GM18511 (cell line): ENCODE measurements around the gene PHETA2.

ENCODE experiments used
- ATAC-seq: cut with Tn5 transposase; IDR thresholded peaks from one replicate; pipeline ENCODE4 v1.9.1; 2021; ENCODE audit warnings: mild to moderate bottlenecking, moderate library complexity; ENCODE audit not compliant: unreplicated experiment

The PHETA2 gene, protein sequence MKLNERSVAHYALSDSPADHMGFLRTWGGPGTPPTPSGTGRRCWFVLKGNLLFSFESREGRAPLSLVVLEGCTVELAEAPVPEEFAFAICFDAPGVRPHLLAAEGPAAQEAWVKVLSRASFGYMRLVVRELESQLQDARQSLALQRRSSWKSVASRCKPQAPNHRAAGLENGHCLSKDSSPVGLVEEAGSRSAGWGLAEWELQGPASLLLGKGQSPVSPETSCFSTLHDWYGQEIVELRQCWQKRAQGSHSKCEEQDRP

DNA sequence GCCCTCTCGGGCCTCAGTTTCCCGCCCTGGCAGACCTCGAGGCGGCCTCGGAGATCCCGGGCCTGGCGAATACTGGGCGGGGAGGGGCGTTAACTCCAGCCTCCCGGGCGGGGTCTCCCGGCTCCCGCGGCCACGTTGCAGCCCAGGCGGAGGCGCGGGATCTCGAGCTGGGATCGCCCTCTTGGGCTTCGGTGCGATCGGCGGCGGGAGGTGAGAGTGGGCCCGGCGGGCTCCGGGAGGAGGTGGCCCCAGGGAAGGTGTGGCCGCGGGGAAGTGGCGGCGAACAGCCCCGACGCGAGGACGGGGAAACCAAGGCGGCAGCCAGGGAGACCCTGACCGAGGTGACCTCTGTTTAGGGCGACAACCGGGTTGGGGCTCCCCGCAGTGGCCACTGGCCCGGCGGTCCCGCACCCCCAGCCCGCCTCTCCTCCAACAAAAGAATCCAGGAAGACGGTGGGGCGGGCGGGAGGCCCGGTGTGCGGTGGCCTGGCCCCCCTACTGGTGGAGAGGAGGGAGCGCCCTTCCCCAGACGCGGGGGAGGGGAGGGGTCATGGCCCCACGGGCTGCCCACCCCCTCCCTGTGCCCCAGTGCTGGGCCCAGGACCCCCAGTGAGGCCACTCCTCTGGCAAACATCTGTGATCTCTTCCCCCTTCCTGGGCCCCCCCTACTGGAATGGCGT lies at the start of gene PHETA2:
PHETA2 (plus strand) TSS at position 117 of the 680 bp plus-strand sequence. CDS start 3,046 bp downstream, outside the sequence.
- no peak for ATAC-seq

DNA sequence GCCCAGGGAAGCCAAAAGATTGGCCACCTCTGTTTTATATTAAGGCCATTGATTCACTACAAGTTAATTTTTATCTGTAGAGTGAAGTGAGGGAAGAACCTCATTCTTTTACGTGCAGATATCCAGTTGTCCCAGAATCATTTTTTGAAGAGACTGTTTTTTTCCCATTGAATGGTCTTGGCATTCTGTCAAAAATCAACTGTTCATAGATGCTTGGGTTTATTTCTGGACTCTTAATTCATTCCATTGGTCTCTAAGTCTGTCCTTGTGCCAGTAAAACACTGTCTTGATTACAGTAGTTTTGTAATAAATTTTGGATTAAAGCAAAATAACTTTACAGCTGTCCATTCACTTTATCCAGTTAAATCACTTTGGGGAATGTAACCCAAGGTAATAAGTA lies 48.6 kb upstream of the PHETA2 start:
- no peak for ATAC-seq

DNA sequence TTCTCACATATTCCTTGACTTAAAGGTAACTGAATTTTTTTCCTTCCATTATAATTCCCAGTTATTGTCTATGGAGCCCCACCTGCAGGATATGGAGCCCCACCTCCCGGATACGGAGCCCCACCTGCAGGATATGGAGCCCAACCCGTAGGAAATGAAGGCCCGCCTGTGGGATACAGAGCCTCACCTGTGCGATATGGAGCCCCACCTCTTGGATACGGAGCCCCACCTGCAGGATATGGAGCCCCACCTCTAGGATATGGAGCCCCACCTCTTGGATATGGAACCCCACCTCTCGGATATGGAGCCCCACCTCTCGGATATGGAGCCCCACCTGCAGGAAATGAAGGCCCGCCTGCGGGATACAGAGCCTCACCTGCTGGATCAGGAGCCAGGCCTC lies 47.3 kb upstream of the PHETA2 start:
- no peak for ATAC-seq

DNA sequence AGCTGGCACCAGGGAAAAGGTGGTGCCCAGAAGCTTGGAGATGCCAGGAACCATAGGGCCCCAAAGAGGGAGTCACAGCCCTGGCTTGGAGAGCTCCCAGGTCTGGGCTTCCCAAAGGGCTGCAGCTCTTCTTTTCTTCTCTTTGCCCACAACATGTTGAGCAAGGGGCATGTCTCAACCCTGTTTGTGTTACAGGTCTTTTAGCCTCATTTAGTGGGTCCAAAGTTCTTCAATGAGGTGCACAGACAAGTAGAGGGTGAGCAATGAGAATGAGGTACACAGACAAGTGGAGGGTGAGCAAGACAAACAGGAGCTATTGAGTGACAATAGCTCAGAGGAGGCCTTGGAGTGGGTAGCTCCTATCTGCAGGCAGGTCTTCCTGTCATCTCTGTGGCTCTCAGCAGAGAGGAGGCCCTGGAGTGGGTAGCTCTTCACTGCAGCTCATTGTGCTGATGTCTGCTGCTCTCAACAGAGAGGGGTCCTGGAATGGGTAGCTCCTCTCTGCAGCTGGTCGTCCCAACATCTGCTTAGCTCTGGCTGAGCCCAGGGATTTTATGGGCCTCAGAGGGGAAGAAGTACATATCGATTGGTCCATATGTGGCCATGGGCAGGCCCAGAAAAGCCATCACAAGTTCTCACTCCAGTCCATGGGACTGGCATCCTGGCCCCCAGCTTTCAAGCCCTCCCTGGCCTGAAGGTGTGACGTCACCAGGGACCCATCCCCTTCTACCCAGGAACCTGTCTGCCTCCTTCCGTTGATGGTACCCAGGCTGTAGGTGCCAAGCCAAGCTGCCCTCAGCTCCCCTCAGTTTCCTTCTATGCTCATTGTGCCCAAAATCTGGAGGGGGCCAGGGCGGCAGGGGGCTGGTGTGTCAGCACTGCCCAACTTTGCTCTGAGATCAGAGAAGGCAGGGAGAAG lies 40.5 kb upstream of the PHETA2 start:
- no peak for ATAC-seq

DNA sequence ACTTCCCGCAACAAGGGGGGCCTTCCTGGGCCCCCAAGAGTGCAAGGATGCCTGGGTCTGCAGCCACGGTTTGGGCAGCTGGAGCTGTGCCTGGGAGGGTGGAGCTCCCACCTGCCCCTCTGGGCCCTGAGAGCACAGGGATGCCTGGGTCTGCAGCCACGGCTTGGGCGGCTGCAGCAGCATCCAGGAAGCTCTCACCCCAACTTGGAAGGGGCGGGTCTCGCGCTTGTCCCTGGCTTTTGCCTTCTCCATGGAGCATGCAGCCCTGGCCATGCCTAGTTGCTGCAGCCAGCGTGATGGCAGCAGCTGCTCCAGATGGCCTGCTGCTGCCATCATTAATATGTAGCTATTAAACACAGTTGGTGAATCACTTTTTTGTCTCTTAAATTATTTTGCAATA lies 38.8 kb upstream of the PHETA2 start:
- no peak for ATAC-seq

DNA sequence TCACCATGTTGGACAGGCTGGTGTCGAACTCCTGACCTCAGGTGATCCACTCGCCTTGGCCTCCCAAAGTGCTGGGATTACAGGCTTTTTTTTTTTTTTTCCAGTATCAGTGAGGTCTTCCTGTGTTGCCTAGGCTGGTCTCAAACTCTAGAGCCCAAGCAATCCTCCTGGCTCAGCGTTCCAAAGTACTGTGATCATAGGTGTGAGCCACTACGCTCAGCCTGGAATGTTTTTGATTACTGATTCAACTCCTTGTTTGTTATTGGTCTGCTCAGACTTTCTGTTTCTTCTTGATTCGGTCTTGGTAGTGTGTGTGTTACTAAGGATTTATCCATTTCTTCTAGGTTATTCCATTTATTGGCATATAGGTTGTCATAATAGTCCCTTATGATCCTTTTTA lies 34.8 kb upstream of the PHETA2 start:
- ATAC-seq, result no peak

DNA sequence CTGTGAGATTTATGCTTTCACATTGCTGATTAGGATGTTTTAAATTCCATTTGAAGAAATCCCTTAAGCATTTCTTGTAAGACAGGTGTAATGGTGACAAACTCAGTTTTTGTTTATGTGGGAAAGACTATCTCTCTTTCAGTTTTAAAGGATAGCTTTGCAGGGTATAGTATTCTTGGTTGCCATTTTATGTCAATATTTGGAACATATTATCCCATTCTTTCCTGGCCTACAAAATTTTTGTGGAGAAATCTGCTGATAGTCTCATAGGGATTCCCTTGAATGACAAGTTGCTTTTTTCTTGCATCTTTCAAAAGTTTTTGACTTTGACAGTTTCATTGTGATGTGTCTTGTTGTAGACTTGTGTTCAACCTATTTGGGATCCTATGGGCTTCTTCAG lies 32.3 kb upstream of the PHETA2 start:
- ATAC-seq, result no peak

DNA sequence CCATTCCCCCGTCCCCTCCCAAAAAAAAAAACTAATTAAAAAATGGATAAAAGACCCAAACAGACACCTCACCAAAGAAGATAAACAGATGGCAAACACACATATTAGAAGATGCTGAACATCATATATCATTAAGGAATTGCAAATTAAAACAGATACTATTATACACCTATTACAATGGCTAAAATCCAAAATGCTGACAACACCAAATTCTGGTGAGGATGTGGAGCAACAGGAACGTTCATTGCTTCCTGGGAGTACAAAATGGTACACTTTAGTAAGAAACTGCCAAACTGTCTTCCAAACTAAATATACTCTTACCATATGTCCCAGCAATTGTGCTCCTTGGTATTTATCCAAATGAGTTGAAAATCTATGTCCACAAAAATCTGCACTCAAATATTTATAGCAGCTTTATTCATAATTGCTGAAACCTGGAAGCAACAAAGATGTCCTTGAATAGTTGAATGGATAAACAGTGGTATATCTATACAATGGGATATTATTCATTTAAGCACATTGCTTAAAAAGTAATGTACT lies 23.3 kb upstream of the PHETA2 start:
- no peak for ATAC-seq

DNA sequence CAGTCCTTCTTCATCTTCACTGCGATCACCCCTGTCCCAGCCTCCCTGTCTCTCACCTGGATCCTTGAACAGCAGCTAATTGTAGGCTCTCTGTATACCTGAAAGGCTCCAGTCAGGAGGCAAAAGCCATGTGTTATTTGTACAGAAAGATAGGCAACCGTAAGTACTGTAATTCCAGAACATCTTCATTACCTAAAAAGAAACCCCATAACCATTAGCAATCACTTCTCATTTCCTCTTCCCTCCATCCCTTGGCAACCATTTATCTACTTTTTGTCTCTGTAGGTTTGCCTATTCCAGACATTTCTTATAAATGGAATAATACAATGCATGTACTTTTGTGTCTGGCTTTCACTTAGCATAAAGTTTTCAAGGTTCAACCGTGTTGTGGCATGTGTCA lies 21.3 kb upstream of the PHETA2 start:
- ATAC-seq, result no peak

DNA sequence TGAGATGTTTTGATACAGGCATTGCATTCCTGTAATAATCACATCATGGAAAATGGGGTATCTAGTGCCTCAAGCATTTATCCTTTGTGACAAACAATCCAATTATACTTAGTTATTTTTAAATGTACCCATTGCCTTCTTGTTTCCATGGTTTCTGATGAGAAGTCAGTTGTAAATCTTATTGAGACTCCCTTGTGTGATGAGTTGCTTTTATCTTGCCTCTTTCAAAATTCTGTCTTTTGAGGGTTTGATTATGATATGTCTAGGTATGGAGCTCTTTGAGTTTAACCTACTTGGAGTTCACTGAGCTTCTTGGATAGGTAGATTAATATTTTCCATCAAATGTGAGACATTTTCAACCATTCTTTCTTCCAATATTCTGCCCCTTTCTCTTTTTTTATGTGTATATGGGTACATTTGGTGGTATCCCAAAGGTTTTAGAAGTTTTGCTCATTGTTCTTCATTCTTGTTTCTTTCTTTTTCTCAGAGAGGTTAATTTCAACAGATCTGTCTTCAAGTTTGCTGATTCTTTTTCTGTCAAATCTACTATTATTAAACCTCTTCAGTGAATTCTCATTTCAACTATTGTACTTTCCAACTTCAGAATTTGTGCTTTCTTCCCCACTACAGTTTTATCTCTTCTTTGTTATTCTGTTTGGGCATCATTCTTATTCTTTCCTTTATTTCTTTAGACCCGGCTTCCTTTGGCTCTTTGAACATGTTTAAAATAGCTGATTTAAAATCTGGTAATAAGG lies 17.1 kb upstream of the PHETA2 start:
- no peak for ATAC-seq

DNA sequence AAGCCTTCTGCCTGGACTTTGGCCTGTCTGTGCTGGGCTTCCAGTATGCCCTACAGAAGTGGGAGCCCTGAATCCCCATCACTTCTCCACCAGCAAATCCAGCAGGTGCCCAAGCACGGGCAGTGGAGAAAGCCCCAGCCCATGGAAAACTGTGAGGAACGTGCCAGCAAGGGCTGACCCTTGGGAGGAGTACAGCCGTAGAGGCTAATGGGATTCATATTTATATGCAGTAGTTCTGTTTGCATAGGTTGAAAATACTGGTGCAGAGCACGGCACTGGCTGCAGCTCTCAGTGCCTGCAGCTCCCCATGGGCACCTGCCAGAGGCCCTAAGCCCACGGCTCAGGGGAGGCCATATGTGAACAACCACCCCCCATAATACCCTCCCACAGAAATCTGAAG lies 13.6 kb upstream of the PHETA2 start:
- no peak for ATAC-seq

DNA sequence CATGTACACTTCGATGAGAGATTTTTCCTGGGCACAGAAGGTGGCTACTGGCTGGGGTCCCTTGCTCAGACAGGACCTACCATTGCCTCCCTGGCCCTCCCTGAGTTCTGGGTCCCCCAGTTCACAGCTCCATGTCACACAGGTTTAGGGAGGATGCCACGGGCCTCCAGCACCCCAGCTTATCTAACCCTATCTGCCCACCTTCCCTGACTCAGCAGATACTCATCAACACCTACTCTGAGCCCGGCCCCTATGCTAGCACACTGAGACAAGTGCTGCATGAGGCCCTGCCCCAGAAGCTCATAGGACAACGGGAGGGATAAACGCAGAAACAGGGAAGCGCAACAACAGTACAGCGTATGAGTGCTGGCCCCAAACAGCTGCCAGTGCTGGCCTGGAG lies 13.0 kb upstream of the PHETA2 start:
- ATAC-seq, result no peak

DNA sequence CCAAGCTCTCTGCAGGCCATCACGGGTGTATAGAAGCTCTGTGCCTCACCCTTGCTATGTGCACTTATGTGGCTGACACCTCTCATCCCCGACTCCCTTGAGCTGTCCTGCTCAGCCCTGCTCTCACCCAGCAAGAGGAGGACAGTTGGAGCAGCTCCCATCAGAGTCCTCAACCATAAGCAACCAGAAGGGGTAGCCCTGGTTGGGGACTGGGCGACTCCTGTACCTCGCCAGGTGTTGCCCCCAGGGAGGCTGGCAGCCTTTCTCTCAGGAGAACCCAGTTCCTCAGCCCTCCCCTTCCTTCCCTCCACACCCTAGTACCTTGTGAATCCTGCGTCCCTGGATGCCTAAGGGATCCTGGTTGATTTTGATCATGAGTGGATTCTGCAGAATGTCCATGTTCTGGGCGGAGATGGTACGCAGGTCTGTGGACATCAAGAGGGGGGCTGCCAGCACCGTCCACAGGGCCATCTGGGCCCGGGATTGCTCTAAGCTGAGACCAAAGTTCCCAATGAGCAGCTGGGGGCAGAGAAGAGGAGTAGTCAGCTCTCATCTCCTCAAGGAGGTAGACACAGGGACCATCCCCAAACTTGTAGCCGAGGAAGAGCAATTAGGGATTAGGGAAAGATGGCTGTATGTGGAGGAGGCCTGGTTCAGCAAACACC lies 11.4 kb upstream of the PHETA2 start:
- no peak for ATAC-seq

DNA sequence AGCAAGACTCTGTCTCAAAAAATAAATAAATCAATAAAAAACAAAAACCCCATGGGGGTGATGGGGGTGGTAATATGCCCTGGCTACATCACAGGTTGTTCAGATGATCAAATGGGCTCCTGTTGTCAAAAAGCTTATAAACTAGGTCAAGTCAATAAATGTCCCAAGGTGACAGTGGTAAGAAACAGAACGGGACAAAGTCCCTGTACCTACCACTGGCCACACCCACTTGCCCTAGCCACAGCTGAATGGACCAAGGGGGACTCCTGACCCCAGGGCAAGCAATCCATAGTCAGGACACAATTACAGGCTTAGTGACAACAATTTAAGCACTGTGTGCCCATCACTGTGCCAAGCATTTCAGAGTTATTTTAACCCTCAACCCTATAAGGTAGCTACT lies 9.4 kb upstream of the PHETA2 start:
- no peak for ATAC-seq

DNA sequence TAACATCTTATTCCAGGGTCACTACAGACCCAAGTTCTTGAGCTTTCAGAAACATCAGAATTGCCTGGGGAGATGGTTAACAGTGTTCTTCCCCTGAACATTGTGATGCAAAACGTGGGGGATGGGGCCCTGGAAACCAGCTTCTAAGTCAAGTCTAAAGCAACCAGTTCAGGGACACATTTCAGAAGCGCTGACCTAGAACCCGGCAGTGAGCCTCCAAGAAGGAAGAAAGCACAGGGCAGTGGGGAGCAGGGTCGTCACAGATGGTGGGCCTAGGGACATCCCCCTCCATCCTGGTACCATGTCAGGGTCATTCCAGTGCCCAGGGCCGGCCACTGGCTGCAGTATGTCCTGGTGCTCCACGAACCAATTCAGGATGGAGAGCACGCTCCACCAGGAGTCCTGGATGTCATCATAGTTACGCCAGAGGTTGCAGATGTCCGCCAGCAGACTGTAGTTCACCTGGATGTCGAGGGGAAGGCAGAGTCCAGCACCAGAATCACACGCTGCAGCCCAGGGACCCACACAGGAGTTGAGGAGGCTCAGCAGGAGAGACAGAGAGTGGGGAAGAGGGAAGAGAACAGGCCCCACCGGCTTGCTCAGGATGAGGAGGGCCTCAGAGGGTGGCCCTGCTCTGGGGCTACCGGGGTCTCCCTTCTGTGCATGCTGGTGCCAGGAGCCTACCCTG lies 8.5 kb upstream of the PHETA2 start:
- no peak for ATAC-seq

DNA sequence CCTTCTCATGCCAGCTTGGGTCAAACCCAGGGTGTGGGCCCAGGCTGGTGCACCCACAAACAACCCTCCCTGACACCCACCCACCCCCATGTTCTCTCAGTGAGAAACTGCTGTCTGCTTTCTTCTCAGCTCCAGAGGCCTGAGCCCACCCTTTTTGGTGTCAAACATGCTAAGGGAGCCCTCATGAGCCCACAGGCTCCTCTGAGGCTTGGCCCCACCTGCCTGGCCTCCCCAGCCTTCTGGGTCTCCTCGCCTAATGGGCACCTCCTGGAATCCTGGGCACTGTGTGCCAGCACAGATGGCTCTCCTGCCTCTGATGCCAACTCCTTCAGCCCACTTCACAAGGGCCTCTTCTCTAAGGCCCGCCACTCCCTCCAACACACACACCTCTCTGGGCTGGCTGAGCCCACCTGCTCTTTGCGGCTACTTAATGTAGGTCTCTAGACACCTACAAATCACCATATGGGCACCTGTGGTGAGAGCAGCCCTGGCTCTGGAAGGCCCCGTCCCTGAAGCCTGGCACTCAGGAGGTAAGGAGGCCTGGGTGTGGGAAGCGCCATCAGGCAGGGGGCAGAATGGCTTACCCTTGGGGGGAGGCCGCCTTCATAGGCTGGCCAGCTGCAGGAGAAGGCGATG lies 7.8 kb upstream of the PHETA2 start:
- ATAC-seq, result no peak

DNA sequence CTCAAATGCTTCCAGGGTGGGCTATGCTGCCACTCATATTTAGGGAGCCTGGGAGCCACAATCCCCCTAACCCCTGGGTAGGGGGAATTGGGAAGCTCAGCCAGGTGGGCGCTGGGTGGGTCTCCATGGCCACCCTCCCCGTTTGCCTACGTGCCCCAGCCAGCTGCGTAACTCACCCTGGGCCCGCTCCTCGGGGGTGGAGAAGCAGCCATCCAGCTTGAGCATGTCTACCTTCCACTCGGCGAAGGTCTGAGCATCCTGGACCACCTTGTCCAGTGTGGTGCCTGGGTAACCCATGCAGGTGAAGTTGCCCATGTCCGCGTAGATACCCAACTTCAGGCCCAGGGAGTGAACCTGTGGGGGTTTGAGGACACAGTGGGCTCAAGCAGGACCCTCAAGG lies 7.1 kb upstream of the PHETA2 start:
- ATAC-seq, result no peak

DNA sequence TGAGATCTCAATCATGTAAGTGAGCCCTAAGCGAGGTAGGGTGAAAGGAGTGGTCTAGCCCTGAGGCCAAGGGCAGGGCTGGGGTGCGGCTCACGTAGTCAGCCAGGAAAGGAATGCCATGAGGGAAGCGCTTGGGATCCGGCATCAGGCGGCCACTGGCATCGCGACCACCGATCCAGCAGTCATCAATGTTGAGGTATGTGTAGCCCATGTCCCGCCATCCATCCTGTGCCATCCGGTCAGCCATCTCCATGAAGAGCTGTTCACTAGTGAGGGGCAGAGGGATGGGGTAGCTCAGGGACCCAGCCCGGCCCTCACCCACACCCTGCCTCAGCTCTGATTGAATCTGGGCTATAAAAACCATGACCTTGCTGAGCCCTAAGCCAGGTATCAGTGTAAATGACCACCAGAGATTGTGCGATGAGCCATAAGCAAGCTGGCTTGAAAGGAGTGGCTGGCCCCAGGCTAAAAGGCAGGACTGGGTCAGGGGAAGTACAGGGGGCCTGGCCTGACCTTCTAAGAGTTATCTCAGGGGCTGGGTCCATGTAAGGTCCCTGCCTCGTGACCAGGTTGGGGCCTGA lies 6.3 kb upstream of the PHETA2 start:
- ATAC-seq, result no peak

DNA sequence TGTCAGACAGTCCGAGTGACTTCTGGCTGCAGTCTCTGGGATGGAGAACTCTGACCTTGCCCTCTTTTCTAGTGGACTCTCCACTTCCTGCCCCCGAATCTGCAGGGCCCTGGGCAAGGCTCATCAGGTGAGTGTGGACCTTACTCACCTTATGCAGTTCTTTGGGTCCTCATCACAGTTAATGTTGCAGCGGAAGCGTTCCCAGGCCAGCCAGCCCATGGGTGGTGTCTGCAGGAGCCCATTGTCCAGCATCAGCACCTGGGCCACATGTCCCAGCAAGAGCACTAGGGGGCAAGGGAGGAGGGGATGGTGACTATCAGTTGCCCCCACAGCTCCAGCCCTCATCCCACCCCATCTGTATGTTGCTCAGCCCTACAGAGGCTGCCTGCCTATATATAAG lies 5.8 kb upstream of the PHETA2 start:
- no peak for ATAC-seq
